ENCODE results near the gene CASS4. TPM values are rescaled to one million over a fixed set of nuclear protein-coding genes. Genes with fewer than 3 reads are reported as not detected.

CASS4 gene
- total RNA-seq, 1 experiment from 2014 or later = 0.28 TPM

- Histone ChIP-seq H3K4me3 (ENCODE audit: low read depth, low read length, poor library complexity, severe bottlenecking) (no peak overlapping the region), H3K27ac (ENCODE audit: low read depth, low read length, poor library complexity, severe bottlenecking) (no peak overlapping the region), H3K36me3 (ENCODE audit: insufficient read depth, low read length, poor library complexity, severe bottlenecking) (no peaks in the 10 kb centered on the region), H3K9me3 (ENCODE audit: low read depth, low read length, poor library complexity, severe bottlenecking) (no peaks in the 10 kb centered on the region), H3K4me1 (ENCODE audit: insufficient read depth, low read length, poor library complexity, severe bottlenecking) (peaks cover 12% of the 10 kb centered on the region), H3K27me3 (replicated peaks; ENCODE audit: insufficient read depth, low read depth, low read length, poor library complexity) (no peaks in the 10 kb centered on the region)
- BruUV-seq (replicated peaks) = no TSS peak
- CTCF ChIA-PET = no interaction called here
- no peak for TF ChIP-seq CTCF (conservative IDR thresholded peaks at IDR 0.05; ENCODE audit: low read depth, low read length)
- no peak for TF ChIP-seq EZH2 (IDR thresholded peaks at IDR 0.05; ENCODE audit: borderline replicate concordance, low read depth, low read length, poor library complexity, severe bottlenecking)
- intact Hi-C loops (cut with micrococcal nuclease; ENCODE audit: unreplicated experiment) = loop anchor here (5.0 kb wide), 1 partner anchor 74 kb away; the partner anchor contains the start of genes AURKA and CSTF1
- POLR2A ChIA-PET (ENCODE audit: low non-redundant PET) = no interaction called here
- DNase-seq (ENCODE audit: low spot score) = no peak
These were observed 53.9 kb downstream of the CASS4 start for GRCh38 chr20:56465997-56466396.

- peak overlapping the region; percentile 70 for H3K4me3 ChIP-seq (ENCODE audit: low read depth, low read length, poor library complexity, severe bottlenecking)
- intact Hi-C loops (cut with micrococcal nuclease; ENCODE audit: unreplicated experiment) = loop anchor here (5.0 kb wide), 1 partner anchor 76 kb away; the partner anchor contains the start of genes AURKA and CSTF1
- POLR2A ChIA-PET (ENCODE audit: low non-redundant PET) = no interaction called here
- H3K9me3 ChIP-seq (ENCODE audit: low read depth, low read length, poor library complexity, severe bottlenecking) = no peaks in the 10 kb centered on the region
- BruUV-seq (replicated peaks) = no TSS peak
- DNase-seq (ENCODE audit: low spot score) = no peak
- CTCF ChIA-PET = no interaction called here
- no peak for TF ChIP-seq EZH2 (IDR thresholded peaks at IDR 0.05; ENCODE audit: borderline replicate concordance, low read depth, low read length, poor library complexity, severe bottlenecking)
- no peak for TF ChIP-seq CTCF (conservative IDR thresholded peaks at IDR 0.05; ENCODE audit: low read depth, low read length)
- H3K36me3 ChIP-seq (ENCODE audit: insufficient read depth, low read length, poor library complexity, severe bottlenecking) = peaks cover 3% of the 10 kb centered on the region
- H3K27ac ChIP-seq (ENCODE audit: low read depth, low read length, poor library complexity, severe bottlenecking) = peak overlapping the region; percentile 70
- peaks cover 12% of the 10 kb centered on the region for H3K4me1 ChIP-seq (ENCODE audit: insufficient read depth, low read length, poor library complexity, severe bottlenecking)
- no peaks in the 10 kb centered on the region for H3K27me3 ChIP-seq (replicated peaks; ENCODE audit: insufficient read depth, low read depth, low read length, poor library complexity)
These were observed 55.9 kb downstream of the CASS4 start for GRCh38 chr20:56467968-56468315.

GRCh38 chr20:56468316-56469076, 56.4 kb downstream of the CASS4 start, which contains the start of gene RTF2:
RTF2 (plus strand) TSS chr20:56468627; CDS start chr20:56468698, 71 bp downstream.
- TSS peak; percentile 72 for BruUV-seq (replicated peaks)
- Histone ChIP-seq H3K27ac (ENCODE audit: low read depth, low read length, poor library complexity, severe bottlenecking) (peak within 1 kb of the TSS; percentile 70), H3K27me3 (replicated peaks; ENCODE audit: insufficient read depth, low read depth, low read length, poor library complexity) (no peaks in the 10 kb centered on the region), H3K4me1 (ENCODE audit: insufficient read depth, low read length, poor library complexity, severe bottlenecking) (peaks cover 12% of the 10 kb centered on the region), H3K36me3 (ENCODE audit: insufficient read depth, low read length, poor library complexity, severe bottlenecking) (peaks cover 8% of the 10 kb centered on the region), H3K9me3 (ENCODE audit: low read depth, low read length, poor library complexity, severe bottlenecking) (no peaks in the 10 kb centered on the region), H3K4me3 (ENCODE audit: low read depth, low read length, poor library complexity, severe bottlenecking) (peak within 1 kb of the TSS; percentile 70)
- TF ChIP-seq CTCF (conservative IDR thresholded peaks at IDR 0.05; ENCODE audit: low read depth, low read length) = no peak
- TF ChIP-seq EZH2 (IDR thresholded peaks at IDR 0.05; ENCODE audit: borderline replicate concordance, low read depth, low read length, poor library complexity, severe bottlenecking) = no peak
- ChIA-PET CTCF (no interaction called here), POLR2A (ENCODE audit: low non-redundant PET) (no interaction called here)
- peak; percentile 95 for DNase-seq (ENCODE audit: low spot score)
- intact Hi-C loops (cut with micrococcal nuclease; ENCODE audit: unreplicated experiment) = loop anchor here (5.0 kb wide), 1 partner anchor 76 kb away; the partner anchor contains the start of genes AURKA and CSTF1
